Muscle of back (tissue), 10 donors: ENCODE results near the gene MYPN. TPM values are rescaled to one million over a fixed set of nuclear protein-coding genes. Genes with fewer than 3 reads are reported as not detected.

ENCODE experiments used
- polyA plus RNA-seq, 10 donors: library from polyadenylated mRNA; unstranded; fragments of 120-200 nt; gene quantifications; one replicate each; pipeline ENCODE4 v1.2.1, GENCODE V29; 2013; ENCODE audit not compliant: insufficient read length in 10 of 10

MYPN gene
- polyA plus RNA-seq, 10 donors = 35.6 to 101 (median 69.4) TPM

Other genes starting within 250 kb of the MYPN start
- gene SIRT1, start 224.8 kb upstream of the MYPN start, polyA plus RNA-seq = 10 to 100 TPM; 18.7 to 25.7 (median 22.0) TPM
- gene HERC4, start 34.2 kb upstream of the MYPN start, polyA plus RNA-seq = 10 to 100 TPM; 24.4 to 42.1 (median 30.3) TPM
- gene ATOH7, start 122.6 kb downstream of the MYPN start, polyA plus RNA-seq = under 1 TPM in 4 of 10 donors, not detected in 6; 0.08 to 0.21 (median 0.14) TPM
- 100 to 1,000 TPM; 146 to 214 (median 192) TPM for gene HNRNPH3, start 222.6 kb downstream of the MYPN start, polyA plus RNA-seq
- 10 to 100 TPM in 1 of 10 donors, 1 to 10 TPM in 9; 3.8 to 10.0 (median 6.9) TPM for gene PBLD, start 223.4 kb downstream of the MYPN start, polyA plus RNA-seq